Stimulated activated naive CD4-positive, alpha-beta T cell (primary cell): Measurements from ENCODE around the gene NAPEPLD.
"Not testable (repeated sequence)": the region's sequence is repeated elsewhere in the genome, so short reads cannot be mapped to it uniquely, and the experiment has no call there.

Source experiments
- DNase-seq, 6 experiments: peaks; one replicate each; lab custom pipeline; 2025; lab: John Stamatoyannopoulos, UW

The NAPEPLD gene

GRCh38 chr7:103113164-103113563 lies 35.7 kb downstream of the NAPEPLD start:
- DNase-seq, result no peak

- DNase-seq, result not testable (repeated sequence)
Observed at GRCh38 chr7:103106703-103107070, 42.2 kb downstream of the NAPEPLD start.

DNA sequence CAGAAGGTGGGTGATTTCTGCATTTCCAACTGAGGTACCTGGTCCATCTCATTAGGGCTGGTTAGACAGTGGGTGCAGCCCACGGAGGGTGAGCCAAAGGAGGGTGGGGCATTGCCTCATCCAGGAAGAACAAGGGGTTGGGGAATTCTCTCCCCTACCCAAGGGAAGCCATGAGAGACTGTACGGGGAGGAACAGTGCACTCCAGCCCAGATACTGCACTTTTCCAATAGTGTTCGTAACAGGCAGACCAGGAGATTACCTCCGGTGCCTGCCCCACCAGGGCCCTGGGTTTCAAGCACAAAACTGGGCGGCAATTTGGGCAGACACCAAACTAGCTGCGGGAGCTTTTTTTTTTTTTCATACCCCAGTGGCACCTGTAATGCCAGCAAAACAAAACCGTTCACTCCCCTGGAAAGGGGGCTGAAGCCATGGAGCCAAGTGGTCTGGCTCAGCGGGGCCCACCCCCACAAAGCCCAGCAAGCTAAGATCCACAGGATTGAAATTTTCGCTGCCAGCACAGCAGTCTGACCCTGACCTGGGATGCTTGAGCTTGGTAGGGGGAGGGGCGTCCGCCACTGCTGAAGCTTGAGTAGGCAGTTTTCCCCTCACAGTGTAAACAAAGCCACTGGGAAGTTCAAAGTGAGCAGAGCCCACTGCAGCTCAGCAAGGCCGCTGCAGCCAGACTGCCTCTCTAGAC lies 42.7 kb downstream of the NAPEPLD start:
- DNase-seq, result no peak

DNA sequence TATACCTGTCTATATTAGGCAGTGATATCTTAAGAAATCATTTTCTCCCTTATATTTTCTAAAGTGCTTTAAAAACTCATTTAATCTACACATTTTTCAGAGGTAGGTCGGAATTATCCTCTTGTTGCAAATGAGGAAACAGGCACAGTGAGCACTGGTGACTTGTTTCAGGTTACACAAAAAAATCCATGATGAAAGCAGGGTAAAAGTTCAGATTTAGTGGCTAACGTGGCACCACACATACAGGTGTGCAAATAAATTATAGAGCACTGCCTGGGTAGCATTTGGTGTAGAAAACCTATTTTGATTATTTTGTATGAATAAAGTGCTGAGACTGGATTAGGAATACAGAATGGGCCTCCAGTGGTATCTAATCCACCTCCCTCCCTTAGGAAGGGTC lies 47.4 kb downstream of the NAPEPLD start:
- DNase-seq, result no peak

DNA sequence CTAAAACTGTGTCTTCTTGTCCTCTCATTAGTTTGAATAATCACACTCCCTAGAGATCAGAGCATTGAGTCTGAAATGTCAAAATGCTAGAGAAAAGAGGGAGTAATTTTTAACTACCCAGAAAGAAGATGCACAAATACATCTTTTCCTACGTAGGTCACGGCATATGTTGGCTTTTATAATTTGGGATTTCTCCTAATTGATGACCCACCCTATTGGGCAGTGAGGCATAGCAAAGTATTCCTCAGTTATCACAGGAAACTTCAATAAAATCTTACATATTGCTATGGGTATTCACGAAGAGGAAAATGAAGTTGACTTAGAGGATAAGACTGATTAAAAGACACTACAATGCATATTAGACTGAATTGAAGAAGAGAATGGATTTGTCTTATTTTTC lies 48.6 kb downstream of the NAPEPLD start:
- no peak for DNase-seq

GRCh38 chr7:103097041-103097440 lies 51.9 kb downstream of the NAPEPLD start:
- no peak for DNase-seq

- not testable (repeated sequence) for DNase-seq
Observed at GRCh38 chr7:103095558-103095957, 53.3 kb downstream of the NAPEPLD start.

DNA sequence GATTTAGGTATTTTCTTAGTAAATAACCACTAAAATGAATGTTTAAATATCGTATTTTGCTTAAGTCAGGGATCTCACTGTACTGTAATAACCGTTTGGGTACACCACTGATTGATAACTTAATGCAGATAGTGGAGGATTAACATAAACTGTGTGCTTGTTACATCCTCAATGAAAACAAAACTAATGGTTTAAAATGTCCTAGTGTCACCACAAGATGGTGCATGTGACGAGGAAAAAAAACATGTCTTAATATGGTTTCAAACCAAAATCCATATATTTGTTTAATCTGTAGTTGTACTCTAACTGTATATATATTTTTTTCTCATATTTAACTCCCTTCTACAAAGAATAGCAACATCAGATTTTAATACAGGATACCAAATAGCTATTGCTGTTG lies 54.8 kb downstream of the NAPEPLD start:
- DNase-seq, result no peak

GRCh38 chr7:103093429-103093828 lies 55.5 kb downstream of the NAPEPLD start:
- DNase-seq, result no peak

DNA sequence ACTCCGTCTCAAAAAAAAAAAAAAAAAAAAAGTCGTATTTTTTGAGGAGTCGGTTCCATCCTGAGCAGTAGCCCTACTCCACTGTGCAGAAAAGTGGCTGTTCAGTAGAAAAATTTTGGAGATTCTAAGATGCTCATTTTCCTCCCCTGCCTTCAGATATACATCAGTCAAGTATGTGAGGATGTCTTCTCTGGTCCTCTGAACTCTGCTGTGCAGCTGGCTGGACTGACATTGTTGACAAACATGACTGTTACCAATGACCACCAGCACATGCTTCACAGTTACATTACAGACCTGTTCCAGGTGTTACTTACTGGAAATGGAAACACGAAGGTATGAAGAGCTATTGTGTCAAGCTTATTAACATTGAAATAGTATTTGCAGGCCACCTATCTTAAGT lies 56.6 kb downstream of the NAPEPLD start:
- DNase-seq, result not testable (repeated sequence)

GRCh38 chr7:103083210-103083609 lies 65.7 kb downstream of the NAPEPLD start:
- DNase-seq, result no peak

GRCh38 chr7:103082497-103082896 lies 66.4 kb downstream of the NAPEPLD start:
- DNase-seq, result no peak

GRCh38 chr7:103080923-103081322 lies 68.0 kb downstream of the NAPEPLD start:
- DNase-seq, result no peak

- DNase-seq, result no peak
Observed at GRCh38 chr7:103079836-103080235, 69.1 kb downstream of the NAPEPLD start.

- not testable (repeated sequence) for DNase-seq
Observed at GRCh38 chr7:103078226-103078625, 70.7 kb downstream of the NAPEPLD start.

- DNase-seq, result no peak
Observed at GRCh38 chr7:103077318-103077717, 71.6 kb downstream of the NAPEPLD start.

DNA sequence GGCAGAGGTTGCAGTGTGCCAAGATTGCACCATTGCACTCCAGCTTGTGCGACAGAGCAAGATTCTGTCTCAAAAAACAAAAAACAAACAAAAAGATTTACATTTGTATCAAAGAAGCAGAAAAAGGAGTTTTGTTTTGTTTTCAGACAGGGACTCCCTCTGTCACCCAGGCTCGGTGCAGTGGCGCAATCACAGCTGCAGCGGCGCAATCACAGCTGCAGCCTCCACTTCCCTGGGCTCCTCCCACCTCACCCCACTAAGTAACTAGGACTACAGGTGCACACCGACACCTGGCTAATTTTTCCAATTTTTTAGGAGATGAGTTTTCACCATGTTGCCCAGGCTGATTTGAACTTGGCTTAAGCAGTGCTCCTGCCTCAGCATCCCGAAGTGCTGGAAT lies 72.1 kb downstream of the NAPEPLD start:
- no peak for DNase-seq

GRCh38 chr7:103075337-103075918 lies 73.5 kb downstream of the NAPEPLD start:
- peak in 5 of 6 experiments; percentile 52 to 75 (median 66) for DNase-seq

DNA sequence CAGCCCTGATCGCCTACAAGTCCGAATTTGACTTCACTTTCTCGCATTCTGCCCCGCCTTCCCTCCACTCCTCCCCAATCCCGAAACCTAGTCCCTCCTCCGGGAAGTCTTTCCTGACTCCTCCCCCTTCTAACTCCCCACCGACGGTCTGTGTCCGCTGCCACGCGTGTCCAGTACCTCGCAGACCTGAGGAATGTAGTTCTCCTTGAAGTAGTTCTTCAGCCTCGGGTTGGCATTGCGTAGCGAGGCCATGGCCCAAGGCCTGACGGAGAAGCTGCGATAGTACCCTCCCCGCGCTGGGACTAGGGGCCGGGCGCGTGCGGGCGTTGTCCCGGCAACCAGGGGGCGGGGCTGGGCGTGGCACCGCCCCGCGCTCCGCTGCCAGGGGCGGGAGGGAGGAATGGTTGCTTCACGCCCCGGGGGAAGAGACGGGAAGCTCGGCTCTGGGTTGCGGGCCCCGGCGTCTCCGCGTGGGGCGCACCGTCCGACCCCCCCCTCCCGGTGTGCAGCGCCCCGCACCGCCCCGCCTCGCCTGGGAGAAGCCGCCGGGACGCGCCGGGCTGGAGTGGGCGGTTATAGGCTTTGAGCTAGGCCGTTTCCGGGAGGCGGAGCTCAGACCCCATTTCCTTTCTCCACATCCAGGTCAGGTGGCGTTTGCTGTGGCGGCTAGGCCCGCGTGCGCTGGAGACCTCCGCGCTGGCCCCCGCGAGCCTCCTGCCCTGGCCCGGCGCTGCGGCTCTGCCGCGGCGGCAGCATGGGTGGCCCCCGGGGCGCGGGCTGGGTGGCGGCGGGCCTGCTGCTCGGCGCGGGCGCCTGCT lies 74.2 kb downstream of the NAPEPLD start, which contains the start of the genes ARMC10 and FBXL13:
Gene ARMC10, plus strand, starts transcription at position 622 of the 818 bp plus-strand sequence. Its CDS starts 133 bp downstream, at position 755.
Gene FBXL13, minus strand, starts transcription at position 278 of the 818 bp plus-strand sequence.
- DNase-seq, result peak; percentile 86 to 90 (median 88)

DNA sequence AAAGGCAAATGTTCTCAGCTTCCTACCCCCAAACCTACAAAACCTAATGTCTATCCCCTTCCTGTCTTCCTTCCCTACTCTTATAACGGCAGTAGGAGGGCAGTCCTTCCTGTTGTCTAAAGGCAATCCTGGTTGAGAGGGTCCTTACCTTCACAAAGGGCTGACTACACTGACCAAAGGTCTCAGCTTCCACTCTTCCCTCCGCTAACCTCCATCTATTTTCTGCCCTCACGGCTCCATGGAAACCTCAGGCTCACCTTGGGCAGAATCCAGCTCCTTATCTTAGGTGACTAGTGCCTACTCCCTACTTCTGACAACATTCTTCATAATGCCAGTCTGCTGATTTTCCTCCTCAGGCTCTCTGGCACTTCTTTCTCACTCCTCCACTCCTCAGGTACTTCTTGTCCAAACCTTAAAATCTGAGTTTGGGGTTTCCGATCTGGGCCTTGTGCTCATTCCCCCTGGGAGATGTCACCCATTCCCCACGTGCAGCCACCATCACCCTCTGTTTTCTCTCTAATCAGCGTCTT lies 74.8 kb downstream of the NAPEPLD start:
- DNase-seq, result peak in 2 of 6 experiments; percentile 6 to 23

DNA sequence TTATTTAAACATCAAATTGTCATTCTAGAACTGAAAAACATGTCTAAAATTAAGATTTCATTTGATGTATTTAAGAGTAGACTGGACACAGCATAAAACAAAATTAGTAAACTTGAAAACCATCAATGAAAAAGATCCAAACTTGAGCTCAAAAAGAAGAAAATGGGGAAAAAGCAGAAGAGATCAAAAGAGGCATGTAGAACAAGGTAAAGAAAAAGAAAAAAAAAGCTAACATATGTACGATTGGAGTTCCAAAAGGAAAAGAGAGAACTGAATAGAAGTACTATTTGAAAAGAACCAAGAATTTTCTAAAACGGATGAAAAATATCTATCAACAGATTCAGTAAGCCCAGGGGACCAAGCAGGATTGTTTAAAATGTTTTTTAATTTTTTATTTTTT lies 77.9 kb downstream of the NAPEPLD start:
- DNase-seq, result no peak
